GM21576 (cell line): ENCODE data around the gene TBC1D9B.

Source experiments
- ATAC-seq: cut with Tn5 transposase; IDR thresholded peaks from one replicate; pipeline ENCODE4 v1.9.1; 2021; ENCODE audit warnings: mild to moderate bottlenecking, moderate library complexity; ENCODE audit not compliant: unreplicated experiment

The TBC1D9B gene

DNA sequence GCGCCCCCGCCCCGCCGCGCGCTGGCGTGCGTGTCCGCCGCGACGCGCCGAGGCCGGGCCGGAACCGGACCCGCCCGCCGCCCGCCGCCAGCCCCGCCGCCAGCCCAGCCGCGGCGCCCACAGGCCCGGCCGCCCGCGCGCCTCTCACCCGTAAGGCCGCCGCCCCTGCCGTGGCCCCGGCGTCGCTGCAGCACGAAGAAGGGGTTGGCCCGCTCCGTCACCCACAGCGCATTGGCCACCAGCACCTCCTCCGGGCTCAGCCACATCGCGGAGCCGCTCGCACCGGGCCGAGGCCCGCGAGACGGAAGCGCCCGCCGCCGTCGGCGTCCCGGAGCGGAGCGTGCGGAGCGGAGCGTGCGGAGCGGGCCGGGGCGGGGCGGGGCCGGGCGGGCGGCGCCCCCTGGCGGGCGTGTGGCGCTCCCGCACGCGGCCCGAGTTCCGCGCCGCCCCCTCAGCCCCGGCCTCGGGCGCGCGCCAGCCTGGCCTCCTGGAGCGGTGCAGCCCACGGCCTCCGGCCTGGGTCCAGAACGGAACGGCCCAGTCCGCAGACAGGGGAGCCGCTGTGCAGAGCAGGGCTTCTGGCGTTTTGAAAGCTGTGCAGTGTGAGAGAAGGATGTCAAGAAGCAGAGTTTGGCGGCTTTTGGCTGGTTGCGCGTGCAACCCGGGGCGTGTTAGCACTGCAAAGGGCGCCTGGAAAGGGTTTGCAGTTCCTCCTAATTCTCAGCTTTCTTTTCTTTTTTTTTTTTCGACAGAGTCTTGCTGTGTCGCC, at the start of gene TBC1D9B:
TBC1D9B (minus strand) TSS at position 342 of the 769 bp plus-strand sequence; CDS start at position 266, 76 bp downstream.
- peak; percentile 85 for ATAC-seq

DNA sequence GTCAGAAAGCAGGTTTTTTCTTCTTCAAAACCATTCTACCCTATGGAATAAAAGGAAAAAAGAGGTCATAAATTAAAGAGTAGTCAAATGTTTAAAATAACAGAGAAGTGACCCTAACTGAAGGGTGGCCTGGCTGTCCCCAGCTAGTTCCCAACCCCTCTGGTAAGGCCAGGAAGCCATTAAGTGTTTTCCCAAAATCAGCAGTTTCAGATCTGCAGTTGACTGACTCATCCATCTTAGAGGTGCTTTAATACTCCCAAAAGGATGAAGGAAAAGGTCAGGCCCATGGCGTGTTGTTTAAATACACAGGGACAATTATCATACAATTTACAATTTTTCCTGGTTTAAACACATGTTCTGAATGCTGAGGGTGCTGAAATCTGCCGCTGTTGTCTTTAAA, 47.9 kb upstream of the TBC1D9B start:
- ATAC-seq = no peak

DNA sequence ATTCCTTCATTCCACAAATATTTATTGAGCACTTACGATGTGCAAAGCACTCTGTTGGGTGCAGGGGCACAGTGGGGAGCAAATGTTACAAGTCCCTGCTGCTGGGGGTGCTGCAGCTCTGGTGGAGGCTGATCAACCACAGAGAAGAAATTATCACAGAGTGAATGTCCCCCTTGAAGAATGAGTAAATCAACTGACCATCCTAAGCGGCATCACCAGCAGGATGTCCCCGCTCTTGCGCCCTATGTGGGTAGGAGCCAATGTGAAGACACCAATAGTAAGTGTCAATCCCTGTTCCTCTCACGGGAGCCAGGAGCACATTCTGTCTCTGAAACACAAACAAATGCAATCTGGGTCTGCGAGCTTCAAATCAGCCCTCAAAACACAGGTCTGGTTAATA, 47.4 kb upstream of the TBC1D9B start:
- ATAC-seq = no peak

DNA sequence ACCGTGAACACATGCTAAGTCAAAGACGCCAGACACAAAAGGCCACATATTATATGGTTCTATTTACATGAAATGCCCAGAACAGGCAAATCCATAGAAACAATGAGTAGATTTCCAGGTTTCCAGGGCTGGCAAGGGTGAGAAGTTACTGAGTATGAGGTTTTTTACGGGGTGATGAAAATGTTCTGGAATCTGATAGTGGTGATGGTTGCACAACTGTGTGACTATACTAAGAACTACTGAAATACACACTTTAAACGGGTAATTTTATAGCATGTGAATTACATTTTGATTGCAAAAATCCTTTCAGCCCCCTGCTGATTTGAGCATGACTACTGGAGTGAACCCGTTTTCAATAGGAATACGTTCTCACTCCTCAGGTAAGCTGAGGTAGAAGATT, 46.7 kb upstream of the TBC1D9B start:
- ATAC-seq = no peak

DNA sequence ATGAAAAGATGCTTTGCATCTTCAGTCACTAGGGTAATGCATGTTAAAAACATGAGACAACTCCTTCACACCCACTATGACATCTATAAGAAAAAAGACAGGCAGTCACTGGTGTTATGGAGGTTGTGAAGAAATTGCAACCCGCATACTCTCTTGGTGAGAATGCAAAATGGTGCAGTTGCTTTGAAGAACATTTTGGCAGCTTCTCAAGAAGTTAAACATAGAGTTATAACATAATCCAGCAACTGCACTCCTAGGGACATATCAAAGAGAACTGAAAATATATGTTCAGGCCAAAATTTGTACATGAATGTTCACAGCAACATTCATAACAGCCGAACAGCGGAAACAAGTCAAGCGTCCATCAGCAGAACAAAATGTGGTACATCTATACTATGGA, 46.3 kb upstream of the TBC1D9B start:
- no peak for ATAC-seq

DNA sequence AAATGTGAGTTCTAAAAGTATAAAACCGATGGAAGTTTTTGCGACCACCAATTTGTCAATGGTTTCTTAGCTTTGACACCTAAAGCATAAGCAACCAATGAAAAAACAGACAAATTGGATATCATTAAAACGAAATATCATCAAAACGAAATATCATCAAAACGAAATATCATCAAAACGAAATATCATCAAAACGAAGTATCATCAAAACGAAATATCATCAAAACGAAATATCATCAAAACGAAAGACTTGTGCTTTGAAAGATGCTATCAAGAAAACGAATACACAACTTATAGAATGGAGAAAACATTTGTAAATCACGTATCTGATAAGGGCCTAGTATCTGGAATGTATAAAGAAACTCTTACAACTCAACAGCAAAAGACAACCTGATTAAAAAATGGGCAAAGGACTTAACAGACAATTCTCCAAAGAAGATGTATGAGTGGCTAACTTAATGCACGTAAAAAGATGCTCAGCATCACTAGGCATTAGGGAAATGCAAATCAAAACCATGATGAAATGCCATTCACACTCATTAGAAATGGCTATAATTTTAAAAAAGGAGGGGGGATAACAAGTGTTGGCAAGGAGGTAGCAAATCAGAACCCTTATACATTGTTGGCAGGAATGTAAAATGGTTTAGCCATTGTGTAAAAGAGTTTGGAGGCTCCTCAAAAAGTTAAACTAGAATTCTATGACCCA, 29.4 kb upstream of the TBC1D9B start:
- no peak for ATAC-seq

DNA sequence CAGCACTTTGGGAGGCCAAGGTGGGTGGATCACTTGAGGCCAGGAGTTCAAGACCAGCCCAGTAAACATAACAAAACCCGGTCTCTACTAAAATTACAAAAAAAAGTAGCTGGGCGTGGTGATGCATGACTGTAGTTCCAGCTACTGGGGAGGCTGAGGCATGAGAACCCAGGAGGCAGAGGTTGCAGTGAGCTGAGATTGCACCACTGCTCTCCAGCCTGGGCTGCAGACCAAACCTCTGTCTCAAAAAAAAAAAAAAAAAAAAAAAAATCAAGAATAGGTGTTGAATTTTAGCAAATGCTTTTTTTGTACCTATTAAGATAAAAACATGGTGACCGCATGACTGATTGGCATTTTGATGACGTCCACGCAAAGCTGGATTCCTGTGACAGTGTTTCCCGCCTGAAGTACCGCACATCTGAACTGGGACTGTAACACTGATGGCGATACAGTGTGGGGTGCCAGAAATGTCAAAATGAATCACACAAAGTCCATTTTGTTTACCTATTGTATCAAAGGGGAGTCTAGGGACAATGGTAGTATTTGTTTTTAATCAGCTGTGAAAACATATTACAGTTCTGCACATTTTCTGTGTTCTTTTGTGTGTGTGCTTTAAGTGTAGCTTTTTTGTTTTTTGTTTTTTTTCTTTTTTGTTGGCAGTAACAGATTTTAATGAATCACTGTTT, 23.2 kb upstream of the TBC1D9B start:
- no peak for ATAC-seq

DNA sequence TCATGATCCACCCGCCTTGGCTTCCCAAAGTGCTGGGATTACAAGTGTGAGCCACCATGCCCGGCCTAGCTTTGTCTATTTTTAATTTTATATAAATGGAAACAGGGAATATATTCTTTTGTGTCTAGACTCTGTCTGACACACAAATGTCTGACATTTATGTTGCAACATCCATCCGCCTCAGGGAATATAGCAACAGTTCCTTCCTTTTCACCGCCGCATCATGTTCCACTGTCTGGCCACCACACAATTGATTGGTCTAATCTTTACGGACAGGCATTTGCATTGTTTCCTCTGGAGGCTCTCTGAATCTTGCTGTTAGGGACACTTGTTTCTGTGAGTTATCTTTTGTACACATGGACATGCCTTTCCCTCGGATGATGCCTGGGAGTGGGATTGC, 20.1 kb upstream of the TBC1D9B start:
- ATAC-seq = no peak

DNA sequence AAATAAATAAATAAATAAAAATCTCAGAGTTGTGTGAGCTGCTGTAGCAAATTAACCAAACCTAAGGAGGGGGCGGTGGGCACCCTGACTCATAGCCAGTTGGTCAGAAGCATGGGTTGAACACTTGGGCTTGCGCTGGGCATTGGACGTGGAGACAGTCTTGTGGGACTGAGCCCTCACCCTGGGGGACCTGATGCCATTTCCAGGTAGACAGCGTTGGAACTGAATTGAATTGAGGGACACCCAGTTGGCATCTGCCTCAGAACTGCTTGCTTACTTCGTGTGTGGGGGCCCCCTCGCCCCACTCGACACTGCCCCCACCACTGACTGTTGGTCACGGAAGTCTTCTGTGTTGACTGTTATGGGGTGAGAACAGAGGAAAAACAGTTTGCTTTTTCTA, 19.0 kb upstream of the TBC1D9B start:
- no peak for ATAC-seq

DNA sequence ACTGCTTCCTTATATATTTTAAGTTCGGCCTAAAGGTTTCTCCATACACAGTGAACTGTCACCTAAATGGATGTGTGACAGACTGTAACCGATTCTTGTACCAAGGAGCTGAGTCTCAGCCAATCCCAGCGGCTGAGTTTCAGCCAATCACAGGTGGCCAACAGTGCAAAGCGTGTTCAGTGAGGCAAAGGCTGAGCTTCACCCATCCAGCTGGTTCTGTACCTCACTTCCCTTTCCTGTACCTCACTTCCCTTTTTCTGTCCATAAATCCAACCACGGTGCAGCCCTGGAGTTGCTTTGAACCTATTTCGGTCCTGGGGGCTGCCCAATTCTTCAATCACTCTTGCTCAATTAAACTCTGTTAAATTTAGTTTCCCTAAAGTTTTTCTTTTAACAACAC, 15.7 kb upstream of the TBC1D9B start:
- ATAC-seq = no peak

DNA sequence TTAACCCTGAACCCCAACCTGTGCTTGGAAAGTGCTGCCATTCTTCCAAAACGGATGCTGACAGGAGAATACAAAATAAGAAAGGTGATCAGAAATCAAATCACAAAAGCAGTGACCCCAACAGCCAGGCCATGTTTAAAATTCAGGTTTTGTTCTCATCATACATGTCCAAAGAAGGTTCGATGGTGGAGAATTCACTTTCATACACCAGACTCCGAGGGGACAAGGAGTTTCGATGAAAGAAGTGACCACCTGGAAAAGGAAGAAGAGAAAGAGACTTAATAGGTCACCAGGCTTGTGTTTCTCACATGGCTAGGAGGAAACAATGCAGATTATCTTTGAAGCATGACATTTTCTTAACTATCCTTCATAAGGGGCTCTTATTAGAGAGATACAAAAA, 12.5 kb upstream of the TBC1D9B start:
- ATAC-seq = no peak

DNA sequence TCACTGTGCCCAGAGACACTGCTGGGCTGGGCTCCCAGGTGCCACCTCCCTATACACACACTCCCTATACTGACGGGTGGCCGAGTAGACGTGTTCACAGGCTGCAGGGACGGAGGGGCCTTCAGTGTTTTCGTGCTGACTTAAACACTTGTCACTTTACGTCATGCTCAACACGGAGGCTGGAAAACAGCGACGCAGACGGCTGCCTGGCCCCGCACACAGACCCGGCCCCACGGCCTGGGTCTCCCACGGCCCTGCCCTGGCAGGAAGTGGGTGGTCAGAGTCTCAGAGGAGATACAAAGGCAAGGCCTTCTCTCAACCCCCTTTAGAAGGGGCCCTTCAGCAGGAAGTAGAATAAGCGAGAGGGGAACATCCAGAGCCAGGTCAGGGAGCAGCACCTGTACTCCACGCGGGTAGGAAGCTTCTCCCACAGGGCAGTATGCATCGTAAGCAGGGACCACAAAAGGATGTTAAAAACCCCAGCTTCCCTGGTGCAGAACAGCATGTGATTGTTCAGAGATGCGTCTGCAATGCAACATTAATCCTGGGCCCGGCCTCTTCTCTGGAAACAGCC, 11.9 kb upstream of the TBC1D9B start:
- no peak for ATAC-seq

DNA sequence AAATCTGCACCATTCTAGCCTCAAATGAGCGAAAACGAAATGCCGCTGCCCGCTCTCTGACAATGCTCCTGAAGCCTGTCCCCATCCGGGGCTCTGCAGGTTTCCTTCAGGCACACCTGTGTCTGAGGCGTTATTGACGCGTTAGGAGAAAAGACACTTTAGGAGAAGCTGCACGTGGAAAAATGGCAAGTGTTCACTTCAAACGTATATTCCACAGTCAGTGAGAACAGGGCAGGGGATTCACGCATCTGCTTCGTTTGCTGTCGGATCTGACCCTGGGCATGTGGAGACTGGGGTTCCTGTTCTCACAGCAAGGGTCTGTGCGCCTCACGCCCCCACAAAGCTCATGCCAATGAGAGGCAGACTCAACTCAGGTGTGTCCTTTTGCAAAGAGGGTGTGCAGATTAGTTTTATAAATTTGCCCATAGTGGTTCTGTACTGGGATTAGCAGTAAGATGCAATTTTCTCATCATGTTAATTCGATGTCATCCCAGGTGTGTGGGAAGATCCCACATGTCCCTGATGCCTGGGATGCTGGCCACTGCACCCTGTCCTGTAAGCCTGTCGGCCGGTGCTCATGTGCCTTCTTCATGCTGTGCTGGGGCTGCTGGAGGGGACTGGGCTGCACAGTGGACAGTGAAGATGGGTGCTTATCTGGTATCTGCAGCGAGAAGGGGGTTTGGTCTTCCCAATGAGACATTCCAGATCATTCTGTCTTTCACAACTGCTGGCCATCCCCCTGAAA, 11.2 kb upstream of the TBC1D9B start:
- ATAC-seq = no peak

DNA sequence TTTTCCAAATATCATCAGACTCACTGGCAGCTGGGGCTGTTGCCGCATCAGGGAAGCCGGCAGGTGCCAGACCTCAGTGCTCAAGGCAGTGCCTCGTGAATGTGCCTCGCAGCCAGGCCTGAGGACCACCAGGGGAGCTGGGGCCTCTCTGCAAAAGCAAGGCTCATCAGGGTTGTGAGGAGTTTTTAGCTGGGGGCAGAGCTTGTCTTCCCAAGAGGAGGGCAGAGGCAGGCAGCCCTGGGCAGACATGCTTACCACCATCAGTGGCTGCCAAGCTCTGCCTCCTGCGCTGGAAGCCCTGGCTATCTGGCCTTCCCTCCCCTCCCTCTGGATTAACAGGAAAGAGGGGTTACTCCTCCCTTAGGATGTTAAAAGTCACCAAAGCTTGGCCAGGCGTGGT, 8.8 kb upstream of the TBC1D9B start:
- no peak for ATAC-seq

DNA sequence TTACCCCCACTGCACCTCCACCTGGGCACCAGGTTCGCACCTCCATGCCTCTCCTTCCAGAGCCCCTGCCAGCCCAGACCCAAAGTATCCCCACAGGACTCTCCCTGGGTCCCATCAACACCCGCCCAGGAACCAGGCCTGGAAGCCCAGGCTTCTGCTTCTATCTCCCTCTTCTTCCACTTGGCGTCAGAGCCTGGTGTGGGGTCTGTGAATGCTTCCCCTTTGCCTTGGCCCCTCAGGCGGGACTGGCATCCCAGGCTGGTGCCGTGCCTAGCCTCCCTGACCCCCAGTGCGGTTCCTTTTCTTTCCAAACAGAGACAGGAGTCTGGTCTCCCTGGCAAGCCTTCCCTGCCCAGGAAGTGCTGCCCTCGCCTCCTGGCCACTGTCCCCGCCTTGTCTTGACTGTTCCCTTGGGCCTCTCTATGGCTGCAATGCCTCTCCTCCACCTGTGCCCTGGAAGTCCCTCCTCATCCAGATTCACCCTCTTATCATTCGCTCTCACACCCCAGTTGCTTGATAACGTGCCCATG, 7.8 kb upstream of the TBC1D9B start:
- no peak for ATAC-seq

DNA sequence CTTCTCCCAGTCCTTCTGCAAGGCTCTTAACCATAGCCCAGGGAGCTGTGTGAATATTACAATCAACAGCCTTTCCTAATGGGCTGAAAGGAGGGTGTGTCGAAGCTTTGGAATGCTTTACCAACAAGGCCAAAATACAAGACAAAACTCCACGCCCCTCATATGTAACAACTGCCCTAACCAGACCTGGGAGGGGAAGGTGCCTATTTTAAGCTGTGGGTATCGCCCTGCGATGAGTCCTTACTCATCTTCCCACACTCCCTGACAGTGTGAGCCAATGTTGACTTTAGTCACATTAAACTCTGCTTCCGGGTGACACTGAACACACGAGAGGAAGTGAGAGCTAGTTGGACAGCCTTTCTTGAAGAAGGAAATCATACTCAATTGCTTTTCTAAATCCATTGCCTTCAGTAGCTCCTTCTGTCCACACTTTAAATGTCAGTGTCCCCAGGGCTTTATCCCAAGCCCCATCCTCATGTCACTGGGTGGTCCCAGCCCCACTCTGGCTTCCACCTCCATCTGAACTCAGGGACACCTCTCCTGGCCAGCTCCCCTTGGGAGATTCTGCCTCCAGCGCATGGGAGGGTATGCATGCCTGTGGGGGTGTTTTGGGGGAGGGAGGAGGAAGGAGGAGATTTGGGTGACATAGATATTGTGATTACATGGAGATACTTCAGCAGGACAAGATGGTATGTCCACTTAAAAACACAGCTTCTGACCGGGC, 6.5 kb upstream of the TBC1D9B start:
- ATAC-seq = no peak

DNA sequence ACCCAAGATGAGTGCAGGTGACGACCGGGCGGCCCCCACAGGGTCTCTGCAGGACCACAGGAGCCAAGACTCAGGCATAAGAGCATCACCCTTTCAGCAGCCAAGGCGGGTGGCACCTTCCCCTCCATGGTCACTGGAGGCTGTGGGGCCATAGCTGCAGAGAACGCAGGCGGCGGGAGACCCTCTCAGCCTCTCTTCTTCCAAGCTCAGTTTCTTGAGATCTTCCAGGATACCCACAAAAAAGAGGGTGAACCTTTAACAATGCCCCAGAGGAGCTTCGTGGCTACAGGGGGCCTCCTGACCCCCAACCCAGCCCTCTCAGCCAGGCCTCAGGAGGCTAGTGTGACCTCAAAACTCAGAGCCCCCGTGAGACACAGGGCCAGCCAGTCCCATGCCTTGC, 5.8 kb upstream of the TBC1D9B start:
- no peak for ATAC-seq

DNA sequence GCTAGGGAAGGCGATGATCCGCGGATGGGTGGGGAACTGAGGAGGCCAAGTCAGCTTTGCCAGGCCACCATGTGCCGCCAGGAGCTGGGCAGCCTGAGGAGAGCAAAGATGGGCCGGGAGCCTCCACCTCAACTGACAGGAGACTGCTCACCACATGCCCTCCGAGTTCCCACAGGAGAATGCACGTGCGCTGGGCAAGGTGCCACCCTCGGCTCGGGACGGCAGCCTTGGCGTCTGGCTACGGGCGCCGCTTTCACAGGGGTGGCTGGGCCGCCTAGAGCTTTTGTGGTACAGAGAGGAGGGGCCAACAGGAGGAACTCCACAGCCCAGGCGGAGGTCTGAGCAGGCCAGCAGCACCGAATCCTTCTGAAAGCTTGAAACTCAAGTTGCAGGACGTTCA, 5.3 kb upstream of the TBC1D9B start:
- ATAC-seq = no peak

DNA sequence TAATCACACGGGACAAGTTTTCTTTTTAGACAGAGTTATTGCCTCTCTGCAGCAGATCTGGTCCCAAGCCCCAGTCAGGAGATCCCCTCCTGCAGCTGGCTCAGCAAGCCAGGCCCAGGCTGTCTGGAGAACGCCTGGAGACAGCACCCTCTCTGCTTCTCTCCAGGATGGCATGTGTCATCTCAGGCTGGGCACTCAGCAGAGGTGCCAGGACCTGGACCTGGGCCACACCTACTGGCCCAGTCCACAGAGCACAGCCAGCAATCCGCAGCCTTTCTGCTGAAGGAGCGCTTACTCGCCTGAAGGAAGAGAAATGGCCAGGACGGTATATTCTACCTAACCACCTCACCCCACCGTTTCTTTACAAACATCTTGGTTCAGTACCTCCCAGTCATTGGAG, 4.7 kb upstream of the TBC1D9B start:
- ATAC-seq = no peak

DNA sequence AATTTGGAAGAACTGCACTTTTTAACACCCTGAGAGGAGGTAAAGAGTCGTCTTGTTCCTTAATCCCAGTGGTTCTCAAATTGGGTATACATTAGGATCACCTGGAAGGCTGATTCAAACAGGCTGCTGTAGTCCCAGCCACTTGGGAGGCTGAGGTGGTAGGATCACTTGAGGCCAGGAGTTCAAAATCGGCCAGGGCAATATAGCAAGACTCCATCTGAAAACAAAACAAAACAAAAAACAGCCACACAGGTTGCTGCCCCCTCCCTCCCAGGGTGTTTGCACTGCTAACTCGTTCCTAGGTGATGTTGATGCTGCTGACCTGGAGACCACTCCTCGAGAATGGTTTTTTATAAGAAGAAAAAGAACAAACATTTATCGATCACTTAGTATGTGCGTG, 1.5 kb upstream of the TBC1D9B start:
- no peak for ATAC-seq
